Smooth muscle cell (in vitro differentiated cells): Measurements from ENCODE around the gene SND1. TPM values are rescaled to one million over a fixed set of nuclear protein-coding genes. Genes with fewer than 3 reads are reported as not detected.

Source experiments
- DNase-seq: peaks from one replicate; lab custom pipeline; 2025; ENCODE audit not compliant: unreplicated experiment; lab: John Stamatoyannopoulos, UW
- H2AFZ ChIP-seq: fragments of 200-600 bp; sonication (generic); 2 replicates; pipeline ENCODE4 v1.6.0; 2016; ENCODE audit warnings: antibody characterized with exemption, low read depth, mild to moderate bottlenecking
- H3F3A ChIP-seq: fragments of 200-600 bp; sonication (generic); 2 replicates; pipeline ENCODE4 v1.6.0; 2017; ENCODE audit warnings: antibody characterized with exemption, low read depth
- H3K27ac ChIP-seq: fragments of 200-600 bp; sonication (generic); 2 replicates; pipeline ENCODE4 v1.5.1; 2016; ENCODE audit warnings: low read depth, mild to moderate bottlenecking
- H3K27me3 ChIP-seq: fragments of 200-600 bp; sonication (generic); 2 replicates; pipeline ENCODE4 v1.6.1; 2016; ENCODE audit warnings: low read depth, mild to moderate bottlenecking
- H3K36me3 ChIP-seq: fragments of 200-600 bp; sonication (generic); 2 replicates; pipeline ENCODE4 v1.5.1; 2016; ENCODE audit warnings: low read depth
- H3K4me1 ChIP-seq: fragments of 200-600 bp; sonication (generic); 2 replicates; pipeline ENCODE4 v1.5.1; 2016; ENCODE audit warnings: low read depth
- H3K4me2 ChIP-seq: fragments of 200-600 bp; sonication (generic); 2 replicates; pipeline ENCODE4 v1.6.0; 2016; ENCODE audit warnings: mild to moderate bottlenecking
- H3K4me3 ChIP-seq: fragments of 200-600 bp; sonication (generic); 2 replicates; pipeline ENCODE4 v1.5.1; 2016; ENCODE audit warnings: mild to moderate bottlenecking
- H3K79me2 ChIP-seq: fragments of 200-600 bp; sonication (generic); 2 replicates; pipeline ENCODE4 v1.6.0; 2016; ENCODE audit warnings: low read depth, mild to moderate bottlenecking
- H3K9ac ChIP-seq: fragments of 200-600 bp; sonication (generic); 2 replicates; pipeline ENCODE4 v1.6.0; 2016; ENCODE audit warnings: low read depth
- H3K9me3 ChIP-seq: fragments of 200-600 bp; sonication (generic); replicated peaks from 2 replicates; pipeline ENCODE4 v1.5.1; 2016; ENCODE audit warnings: low read depth
- H4K20me1 ChIP-seq: fragments of 200-600 bp; sonication (generic); 2 replicates; pipeline ENCODE4 v1.6.0; 2016; ENCODE audit warnings: low read depth
- CTCF ChIP-seq: fragments of 200-600 bp; sonication (generic); IDR thresholded peaks from 2 replicates; pipeline ENCODE4 v1.5.1; 2017; ENCODE audit warnings: borderline replicate concordance, mild to moderate bottlenecking, antibody characterized with exemption; ENCODE audit not compliant: insufficient read depth, poor library complexity, severe bottlenecking
- WGBS: methylation state at CpG from one replicate; pipeline ENCODE4 v1.1.7; 2016; ENCODE audit warnings: low lambda C conversion rate; 5-methylcytosine and 5-hydroxymethylcytosine counted together
- polyA plus RNA-seq: library from polyadenylated mRNA; unstranded; fragments of >200 nt; fragmentation: Nextera tagmentation; extraction: Ambion mirVana; gene quantifications from 2 replicates; pipeline ENCODE4 v1.2.1, GENCODE V29; 2016
- total RNA-seq: library from RNA; depleted of rRNA; stranded (reverse); fragments of >200 nt; gene quantifications from 2 replicates; pipeline ENCODE4 v1.2.3, GENCODE V29; 2014

Gene SND1
- total and polyA plus RNA-seq, 2 experiments from 2014 or later, result 129 to 136 TPM

- Histone ChIP-seq H3K27me3 (no peaks in the 10 kb centered on the region), H3K79me2 (peaks cover 58% of the 10 kb centered on the region), H3K4me2 (peak overlapping the region; percentile 29), H3K9me3 (no peaks in the 10 kb centered on the region), H3K36me3 (no peaks in the 10 kb centered on the region), H3F3A (no peaks in the 10 kb centered on the region), H3K9ac (no peak overlapping the region), H3K4me3 (no peak overlapping the region), H3K4me1 (no peaks in the 10 kb centered on the region), H3K27ac (no peak overlapping the region), H2AFZ (no peak overlapping the region), H4K20me1 (peaks cover 100% of the 10 kb centered on the region)
- TF ChIP-seq CTCF, result no peak
- 85% methylated on average over 6 of the region's 6 CpGs for WGBS
- DNase-seq, result no peak
Observed at GRCh38 chr7:127791446-127792189, 139.6 kb downstream of the SND1 start.

DNA sequence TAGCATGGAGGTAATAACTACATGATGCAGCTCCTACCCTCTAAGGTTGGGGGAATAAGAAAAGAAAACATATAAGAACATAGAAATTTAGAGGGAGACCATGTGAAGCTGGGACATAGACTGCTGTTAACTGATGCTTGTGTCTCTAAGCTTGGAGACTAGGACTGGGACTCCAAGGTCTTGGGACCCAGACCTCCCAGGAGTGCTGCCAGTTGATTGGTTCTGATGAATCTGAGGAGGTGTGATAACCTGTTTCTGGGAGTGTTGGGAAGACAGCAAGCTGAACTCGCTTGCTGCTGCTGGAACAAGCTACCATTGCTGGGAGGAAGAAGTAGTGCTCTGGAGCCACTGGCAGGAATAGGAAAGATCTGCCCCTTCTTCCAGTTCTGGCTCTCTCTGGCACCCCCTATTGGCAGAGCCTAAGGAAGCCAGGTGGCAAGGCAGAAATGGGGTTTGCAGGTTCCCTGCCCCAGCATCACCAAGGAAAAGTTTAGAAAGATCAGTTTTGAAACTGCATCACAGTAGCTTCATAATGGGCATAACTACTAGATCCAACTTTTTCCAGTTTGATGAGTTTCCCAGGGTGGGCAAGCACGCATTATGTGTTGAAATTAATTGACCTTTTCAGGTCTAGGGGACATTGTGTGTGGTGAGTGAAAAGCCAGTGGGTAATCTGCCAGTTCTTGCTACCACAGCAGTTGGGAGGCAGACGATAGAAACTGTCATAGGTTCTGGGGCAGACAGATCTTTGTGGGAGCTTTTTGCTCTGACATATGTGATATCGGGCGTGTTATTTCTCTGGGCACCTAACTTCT lies 140.7 kb downstream of the SND1 start:
- no peaks in the 10 kb centered on the region for H3F3A ChIP-seq
- H3K4me3 ChIP-seq, result no peak overlapping the region
- DNase-seq, result no peak
- H4K20me1 ChIP-seq, result peaks cover 100% of the 10 kb centered on the region
- H3K4me2 ChIP-seq, result no peak overlapping the region
- no peak overlapping the region for H3K9ac ChIP-seq
- H3K9me3 ChIP-seq, result no peaks in the 10 kb centered on the region
- no peak overlapping the region for H2AFZ ChIP-seq
- no peaks in the 10 kb centered on the region for H3K36me3 ChIP-seq
- WGBS, result 98% methylated on average over 5 of the region's 5 CpGs
- peak; percentile 47 for TF ChIP-seq CTCF
- no peak overlapping the region for H3K27ac ChIP-seq
- H3K79me2 ChIP-seq, result peaks cover 58% of the 10 kb centered on the region
- H3K4me1 ChIP-seq, result peaks cover 6% of the 10 kb centered on the region
- no peaks in the 10 kb centered on the region for H3K27me3 ChIP-seq

DNA sequence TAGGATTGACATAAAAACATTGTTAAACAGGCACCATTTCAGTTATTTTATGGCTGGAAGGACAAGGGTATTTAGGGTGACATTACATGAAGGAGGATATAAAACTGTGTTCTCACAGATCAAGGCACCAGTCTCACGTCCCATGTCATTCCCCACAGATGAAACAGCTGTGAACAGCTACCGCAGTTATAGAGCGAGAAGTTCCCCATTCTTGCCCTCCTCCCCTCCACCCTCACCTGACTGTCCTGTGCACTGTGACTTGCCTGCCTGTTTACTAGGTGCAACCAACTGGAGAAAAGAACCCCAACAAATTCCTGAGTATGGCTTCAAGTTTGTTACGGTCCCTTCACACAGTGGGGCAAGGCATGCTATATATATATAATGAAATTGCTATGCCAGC lies 141.6 kb downstream of the SND1 start:
- Histone ChIP-seq H3K4me2 (no peak overlapping the region), H4K20me1 (peaks cover 100% of the 10 kb centered on the region)

More for the DNA sequence above, 141.6 kb downstream of the SND1 start:
- Histone ChIP-seq H3K4me3 (no peak overlapping the region), H3K36me3 (no peaks in the 10 kb centered on the region), H3K9ac (no peak overlapping the region), H3K4me1 (peaks cover 8% of the 10 kb centered on the region), H3K9me3 (no peaks in the 10 kb centered on the region), H3K79me2 (peaks cover 58% of the 10 kb centered on the region), H2AFZ (no peak overlapping the region), H3K27me3 (no peaks in the 10 kb centered on the region), H3K27ac (no peak overlapping the region), H3F3A (no peaks in the 10 kb centered on the region)
- no peak for DNase-seq
- TF ChIP-seq CTCF, result no peak
- WGBS, result 95% methylated on average over 4 of the region's 4 CpGs
